Panc1 (cell line): Measurements from ENCODE around the gene SUSD4. TPM values are rescaled to one million over a fixed set of nuclear protein-coding genes. Genes with fewer than 3 reads are reported as not detected.

Experiments
- ATAC-seq: fragments of 200-7000 bp; cut with Tn5 transposase; 2 replicates; pipeline ENCODE4 v1.9.1; 2020; ENCODE audit warnings: mild to moderate bottlenecking, moderate library complexity
- BruUV-seq: library from RNA; stranded (reverse); fragments of 400-500 nt; replicated peaks from 2 replicates; lab custom pipeline; 2021; lab: Mats Ljungman, UMichigan
- CTCF ChIA-PET: fragments of 300-600 bp; sonication (Branson Sonifier 250); formaldehyde crosslinking; loops from one replicate; lab custom pipeline; 2022; ENCODE audit warnings: antibody characterized with exemption; lab: Charles Lee
- POLR2A ChIA-PET: fragments of 300-600 bp; sonication (Branson Sonifier 250); formaldehyde crosslinking; loops from one replicate; lab custom pipeline; 2022; ENCODE audit warnings: antibody characterized with exemption; lab: Charles Lee
- DNase-seq: peaks from one replicate; pipeline ENCODE4 v3.0.0-alpha.2; 2010; ENCODE audit warnings: low read depth, low spot score
- H3K27ac ChIP-seq: 2 replicates; pipeline ENCODE4 v1.5.1; 2011; ENCODE audit warnings: mild to moderate bottlenecking, low read length, inconsistent platforms
- H3K27me3 ChIP-seq: fragments of 200-500 bp; sonication (Bioruptor generic); 2 replicates; pipeline ENCODE4 v1.6.0; 2014; ENCODE audit warnings: low read length, inconsistent platforms; ENCODE audit not compliant: control insufficient read depth, insufficient read depth
- H3K36me3 ChIP-seq: fragments of 200-500 bp; sonication (Bioruptor generic); 2 replicates; pipeline ENCODE4 v1.5.1; 2014; ENCODE audit warnings: inconsistent platforms, mild to moderate bottlenecking, low read length, moderate library complexity; ENCODE audit not compliant: control insufficient read depth, insufficient read depth
- H3K4me1 ChIP-seq: 2 replicates; pipeline ENCODE4 v1.5.1; 2011; ENCODE audit warnings: inconsistent platforms, mild to moderate bottlenecking, low read length, moderate library complexity; ENCODE audit not compliant: control insufficient read depth, insufficient read depth
- H3K4me3 ChIP-seq, 2 experiments: 2 replicates each; pipeline ENCODE4 v1.5.1; 2011 to 2012; ENCODE audit warnings: low read depth in 2 of 2, low read length in 2 of 2, mild to moderate bottlenecking in 2 of 2, inconsistent platforms in 1 of 2, moderate library complexity in 1 of 2
- H3K9me3 ChIP-seq: fragments of 200-500 bp; sonication (Bioruptor generic); 2 replicates; pipeline ENCODE4 v1.5.1; 2014; ENCODE audit warnings: low read depth, mild to moderate bottlenecking, inconsistent platforms, low read length, moderate library complexity; ENCODE audit not compliant: control insufficient read depth, insufficient read depth
- CTCF ChIP-seq: fragments of 450-650 bp; IDR thresholded peaks from 2 replicates; pipeline ENCODE4 v1.5.1; 2017; ENCODE audit warnings: mild to moderate bottlenecking
- POLR2AphosphoS5 ChIP-seq: IDR thresholded peaks from 2 replicates; pipeline ENCODE4 v1.6.1; 2012; ENCODE audit warnings: mild to moderate bottlenecking, low read depth, low read length, moderate library complexity
- SIN3A ChIP-seq: IDR thresholded peaks from 2 replicates; pipeline ENCODE4 v1.6.1; 2012; ENCODE audit warnings: low read depth, mild to moderate bottlenecking, low read length, moderate library complexity, borderline replicate concordance; ENCODE audit not compliant: insufficient read depth
- TCF7L2 ChIP-seq: IDR thresholded peaks from 2 replicates; pipeline ENCODE4 v1.6.1; 2011; ENCODE audit warnings: mild to moderate bottlenecking, low read depth, low read length, inconsistent platforms
- in situ Hi-C: cut with HindIII; loops from 2 replicates; pipeline ENCODE4 v1.10.0; 2016; ENCODE audit warnings: low sequenced_read_pairs, low pct_unique_long_range_greater_than_20kb
- intact Hi-C: fragments of 100-400 bp; cut with micrococcal nuclease; formaldehyde crosslinking; loops from one replicate; pipeline ENCODE4 v1.10.0; 2022; ENCODE audit not compliant: unreplicated experiment
- total RNA-seq: library from RNA; stranded (reverse); gene quantifications from one replicate; pipeline ENCODE4 v1.2.1, GENCODE V29; 2021; ENCODE audit not compliant: unreplicated experiment
- TF ChIP-seq, protein P1 (sequence below), 2 experiments: IDR thresholded peaks; 2 replicates each; pipeline ENCODE4 v1.6.1; 2011 to 2012; ENCODE audit warnings: low read depth in 2 of 2, control low read depth in 1 of 2, low read length in 1 of 2, mild to moderate bottlenecking in 1 of 2, moderate library complexity in 1 of 2; ENCODE audit not compliant: insufficient read depth in 1 of 2

SUSD4 gene
- total RNA-seq, 1 experiment from 2014 or later = 0.28 TPM

- Histone ChIP-seq H3K36me3 (no peaks in the 10 kb centered on the region), H3K27ac (no peak overlapping the region), H3K9me3 (no peaks in the 10 kb centered on the region), H3K4me3 (no peak overlapping the region), H3K27me3 (no peaks in the 10 kb centered on the region), H3K4me1 (no peaks in the 10 kb centered on the region)
- ChIA-PET CTCF (no interaction called here), POLR2A (no interaction called here)
- DNase-seq (no peak), ATAC-seq (no peak)
- intact Hi-C loops (no loop called here), in situ Hi-C loops (no loop called here)
- no peak for TF ChIP-seq CTCF
- TF ChIP-seq TCF7L2 = no peak
- no peak for TF ChIP-seq SIN3A
- no peak for TF ChIP-seq POLR2AphosphoS5
- TF ChIP-seq, protein P1, sequence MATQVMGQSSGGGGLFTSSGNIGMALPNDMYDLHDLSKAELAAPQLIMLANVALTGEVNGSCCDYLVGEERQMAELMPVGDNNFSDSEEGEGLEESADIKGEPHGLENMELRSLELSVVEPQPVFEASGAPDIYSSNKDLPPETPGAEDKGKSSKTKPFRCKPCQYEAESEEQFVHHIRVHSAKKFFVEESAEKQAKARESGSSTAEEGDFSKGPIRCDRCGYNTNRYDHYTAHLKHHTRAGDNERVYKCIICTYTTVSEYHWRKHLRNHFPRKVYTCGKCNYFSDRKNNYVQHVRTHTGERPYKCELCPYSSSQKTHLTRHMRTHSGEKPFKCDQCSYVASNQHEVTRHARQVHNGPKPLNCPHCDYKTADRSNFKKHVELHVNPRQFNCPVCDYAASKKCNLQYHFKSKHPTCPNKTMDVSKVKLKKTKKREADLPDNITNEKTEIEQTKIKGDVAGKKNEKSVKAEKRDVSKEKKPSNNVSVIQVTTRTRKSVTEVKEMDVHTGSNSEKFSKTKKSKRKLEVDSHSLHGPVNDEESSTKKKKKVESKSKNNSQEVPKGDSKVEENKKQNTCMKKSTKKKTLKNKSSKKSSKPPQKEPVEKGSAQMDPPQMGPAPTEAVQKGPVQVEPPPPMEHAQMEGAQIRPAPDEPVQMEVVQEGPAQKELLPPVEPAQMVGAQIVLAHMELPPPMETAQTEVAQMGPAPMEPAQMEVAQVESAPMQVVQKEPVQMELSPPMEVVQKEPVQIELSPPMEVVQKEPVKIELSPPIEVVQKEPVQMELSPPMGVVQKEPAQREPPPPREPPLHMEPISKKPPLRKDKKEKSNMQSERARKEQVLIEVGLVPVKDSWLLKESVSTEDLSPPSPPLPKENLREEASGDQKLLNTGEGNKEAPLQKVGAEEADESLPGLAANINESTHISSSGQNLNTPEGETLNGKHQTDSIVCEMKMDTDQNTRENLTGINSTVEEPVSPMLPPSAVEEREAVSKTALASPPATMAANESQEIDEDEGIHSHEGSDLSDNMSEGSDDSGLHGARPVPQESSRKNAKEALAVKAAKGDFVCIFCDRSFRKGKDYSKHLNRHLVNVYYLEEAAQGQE (IDR thresholded peaks at IDR 0.05; ENCODE audit: insufficient read depth in 1 of 2, low read depth in 2 of 2, low read length in 1 of 2) = no peak
- BruUV-seq = no TSS peak
Observed at GRCh38 chr1:223208164-223209076, 155.6 kb downstream of the SUSD4 start.

GRCh38 chr1:223207293-223208066 lies 156.5 kb downstream of the SUSD4 start:
- intact Hi-C loops = no loop called here
- Histone ChIP-seq H3K4me3 (no peak overlapping the region), H3K27ac (no peak overlapping the region), H3K36me3 (no peaks in the 10 kb centered on the region), H3K9me3 (no peaks in the 10 kb centered on the region), H3K27me3 (no peaks in the 10 kb centered on the region), H3K4me1 (no peaks in the 10 kb centered on the region)
- ChIA-PET CTCF (no interaction called here), POLR2A (no interaction called here)
- ATAC-seq (no peak), DNase-seq (no peak)
- in situ Hi-C loops = no loop called here
- TF ChIP-seq CTCF = no peak
- TF ChIP-seq POLR2AphosphoS5 = no peak
- TF ChIP-seq, protein P1 (IDR thresholded peaks at IDR 0.05; ENCODE audit: insufficient read depth in 1 of 2, low read depth in 2 of 2, low read length in 1 of 2) = no peak
- no peak for TF ChIP-seq TCF7L2
- no peak for TF ChIP-seq SIN3A
- BruUV-seq = no TSS peak
